GF-D8 (cell line): ENCODE results near the gene CALN1.
"Not testable (repeated sequence)": the region's sequence is repeated elsewhere in the genome, so short reads cannot be mapped to it uniquely, and the experiment has no call there.

Experiments
- DNase-seq: peaks from one replicate; lab custom pipeline; 2025; lab: John Stamatoyannopoulos, UW

Gene CALN1

GRCh38 chr7:71865172-71865571, 547.0 kb downstream of the CALN1 start:
- DNase-seq, result no peak

- no peak for DNase-seq
These were observed 548.0 kb downstream of the CALN1 start for GRCh38 chr7:71864130-71864529.

- no peak for DNase-seq
These were observed 551.6 kb downstream of the CALN1 start for GRCh38 chr7:71860572-71860971.

GRCh38 chr7:71857338-71857737, 554.8 kb downstream of the CALN1 start:
- DNase-seq, result no peak

- DNase-seq, result no peak
These were observed 557.4 kb downstream of the CALN1 start for GRCh38 chr7:71854546-71855397.

- no peak for DNase-seq
These were observed 560.2 kb downstream of the CALN1 start for GRCh38 chr7:71851776-71852498.

- DNase-seq, result no peak
These were observed 566.0 kb downstream of the CALN1 start for GRCh38 chr7:71846160-71846559.

GRCh38 chr7:71843676-71844075, 568.5 kb downstream of the CALN1 start:
- DNase-seq, result no peak

- no peak for DNase-seq
These were observed 569.4 kb downstream of the CALN1 start for GRCh38 chr7:71842786-71843185.

GRCh38 chr7:71842381-71842780, 569.8 kb downstream of the CALN1 start:
- DNase-seq, result no peak

GRCh38 chr7:71835056-71835455, 577.1 kb downstream of the CALN1 start:
- no peak for DNase-seq

- no peak for DNase-seq
These were observed 582.6 kb downstream of the CALN1 start for GRCh38 chr7:71829515-71829914.

- no peak for DNase-seq
These were observed 583.8 kb downstream of the CALN1 start for GRCh38 chr7:71828361-71828760.

- DNase-seq, result no peak
These were observed 586.0 kb downstream of the CALN1 start for GRCh38 chr7:71826141-71826540.

GRCh38 chr7:71824006-71824760, 588.0 kb downstream of the CALN1 start:
- DNase-seq, result no peak

GRCh38 chr7:71822406-71822805, 589.7 kb downstream of the CALN1 start:
- DNase-seq, result not testable (repeated sequence)

GRCh38 chr7:71817916-71818315, 594.2 kb downstream of the CALN1 start:
- DNase-seq, result no peak

- no peak for DNase-seq
These were observed 604.0 kb downstream of the CALN1 start for GRCh38 chr7:71808115-71808514.

GRCh38 chr7:71804256-71804655, 607.9 kb downstream of the CALN1 start:
- DNase-seq, result no peak

GRCh38 chr7:71801976-71802375, 610.2 kb downstream of the CALN1 start:
- DNase-seq, result no peak

- no peak for DNase-seq
These were observed 611.8 kb downstream of the CALN1 start for GRCh38 chr7:71800321-71800720.

- no peak for DNase-seq
These were observed 616.7 kb downstream of the CALN1 start for GRCh38 chr7:71795410-71795809.

GRCh38 chr7:71793251-71793650, 618.9 kb downstream of the CALN1 start:
- DNase-seq, result no peak
